HG03460 (cell line): Measurements from ENCODE around the gene CCL28.
"Not testable (repeated sequence)": the region's sequence is repeated elsewhere in the genome, so short reads cannot be mapped to it uniquely, and the experiment has no call there.

ENCODE experiments used
- ATAC-seq: cut with Tn5 transposase; IDR thresholded peaks from one replicate; pipeline ENCODE4 v1.9.1; 2021; ENCODE audit not compliant: unreplicated experiment

CCL28 gene, protein sequence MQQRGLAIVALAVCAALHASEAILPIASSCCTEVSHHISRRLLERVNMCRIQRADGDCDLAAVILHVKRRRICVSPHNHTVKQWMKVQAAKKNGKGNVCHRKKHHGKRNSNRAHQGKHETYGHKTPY

DNA sequence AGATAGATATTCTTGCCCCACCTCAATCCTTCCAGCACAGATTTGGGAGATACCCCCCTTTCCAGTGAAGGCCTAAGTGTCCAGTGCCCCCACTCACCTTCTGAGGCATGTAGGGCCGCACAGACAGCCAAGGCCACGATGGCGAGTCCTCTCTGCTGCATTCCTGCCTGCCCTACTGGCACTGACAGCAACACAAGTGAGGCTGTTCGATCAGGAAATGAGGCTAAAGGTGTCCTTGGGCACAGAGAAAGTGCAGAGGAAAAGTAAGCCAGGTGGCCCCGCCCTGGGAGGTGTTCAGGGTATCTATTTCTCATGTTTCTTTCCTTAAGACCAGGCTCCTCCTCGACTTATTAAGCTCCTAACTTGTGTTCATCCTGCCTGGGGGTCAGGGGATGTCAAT is at the start of gene CCL28:
Gene CCL28 (minus strand): TSS at position 236 of the 400 bp plus-strand sequence. CDS start 75 bp downstream, at position 161.
- ATAC-seq, result no peak

DNA sequence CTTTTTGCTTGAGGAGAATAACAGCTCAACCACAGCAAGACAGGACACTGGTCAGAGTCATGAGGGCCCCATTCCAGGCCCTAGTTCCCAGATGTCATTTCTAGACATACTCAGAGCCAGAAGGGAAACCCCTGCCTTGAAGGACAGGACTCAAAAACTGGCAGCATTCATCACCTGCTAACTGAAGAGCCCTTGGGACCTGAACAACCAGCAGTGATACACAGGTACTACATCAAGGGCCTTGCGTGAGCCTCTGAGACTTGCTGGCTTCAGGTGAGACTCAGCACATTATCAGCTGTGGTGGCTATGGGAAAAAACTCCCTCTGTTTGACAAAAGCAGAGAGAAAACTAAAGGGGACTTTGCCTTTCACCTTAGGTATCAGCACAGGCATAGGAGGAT is 48.9 kb upstream of the CCL28 start:
- ATAC-seq, result no peak

DNA sequence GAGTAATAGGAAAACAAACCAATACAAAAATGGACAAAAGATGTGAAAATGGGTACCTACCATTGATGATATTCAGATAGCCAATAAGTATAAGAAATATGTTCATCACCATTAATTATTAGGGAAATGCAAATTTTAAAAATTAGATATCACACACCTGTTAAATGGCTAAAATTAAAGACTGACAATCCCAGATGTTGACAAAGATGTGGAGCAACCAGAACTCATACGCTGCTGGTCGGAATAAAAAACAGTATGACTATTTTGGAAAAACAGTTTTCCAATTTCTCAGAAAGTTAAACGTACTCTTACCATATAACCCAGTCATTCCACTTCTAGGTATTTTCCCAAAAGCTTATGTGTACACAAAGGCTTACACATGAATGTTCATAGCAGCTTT is 44.4 kb upstream of the CCL28 start:
- no peak for ATAC-seq

DNA sequence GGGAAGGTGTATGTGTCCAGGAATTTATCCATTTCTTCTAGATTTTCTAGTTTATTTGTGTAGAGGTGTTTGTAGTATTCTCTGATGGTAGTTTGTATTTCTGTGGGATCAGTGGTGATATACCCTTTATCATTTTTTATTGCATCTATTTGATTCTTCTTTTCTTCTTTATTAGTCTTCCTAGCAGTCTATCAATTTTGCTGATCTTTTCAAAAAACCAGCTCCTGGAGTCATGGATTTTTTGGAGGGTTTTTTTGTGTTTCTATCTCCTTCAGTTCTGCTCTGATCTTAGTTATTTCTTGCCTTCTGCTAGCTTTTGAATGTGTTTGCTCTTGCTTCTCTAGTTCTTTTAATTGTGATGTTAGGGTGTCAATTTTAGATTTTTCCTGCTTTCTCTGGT is 29.4 kb upstream of the CCL28 start:
- not testable (repeated sequence) for ATAC-seq

DNA sequence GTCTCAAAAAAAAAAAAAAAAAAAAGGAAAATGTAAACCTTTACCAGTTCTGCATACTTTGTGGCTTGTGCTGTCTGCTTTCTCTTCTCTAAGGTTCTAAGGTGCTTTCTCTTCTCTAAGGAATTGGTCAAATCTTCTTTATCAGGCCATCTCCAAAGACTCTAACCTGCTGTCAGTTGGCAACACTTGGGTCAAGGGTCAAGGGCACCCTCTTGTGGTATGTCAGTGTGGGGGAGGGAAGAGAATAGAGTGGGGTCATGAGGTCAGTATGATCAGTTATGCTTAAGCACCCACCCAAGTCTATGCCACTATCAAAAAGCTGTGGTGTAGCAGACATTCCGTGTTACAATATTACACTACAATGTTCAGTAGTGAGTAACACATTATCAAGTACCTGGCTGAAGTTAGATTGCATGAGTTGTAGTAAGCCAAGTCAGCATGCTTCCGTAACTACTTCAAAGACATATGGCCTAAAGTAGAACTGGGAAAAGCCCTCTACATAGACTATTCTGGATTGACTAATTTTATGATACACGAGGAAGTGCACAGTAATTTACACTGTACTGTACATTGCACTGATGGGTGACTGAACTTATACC is 25.0 kb upstream of the CCL28 start:
- no peak for ATAC-seq

DNA sequence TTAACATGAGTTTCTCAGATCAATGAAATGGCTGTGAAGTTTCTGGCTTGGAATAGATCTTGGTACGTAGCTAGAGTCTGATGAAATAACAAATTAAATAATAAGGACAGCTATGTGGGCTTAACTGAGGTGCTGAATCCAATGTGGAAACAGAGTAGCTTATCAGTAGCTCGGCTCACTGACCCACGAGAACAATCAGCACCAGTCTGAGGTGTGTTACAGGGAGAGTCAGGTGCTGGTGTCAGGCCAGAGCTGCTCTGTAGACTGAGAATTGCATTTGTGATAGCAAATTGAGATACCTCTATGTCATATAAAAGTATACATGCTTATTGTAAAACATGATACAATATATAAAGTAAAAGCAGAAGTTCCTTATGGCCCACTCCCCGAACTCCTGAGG is 21.2 kb upstream of the CCL28 start:
- ATAC-seq, result no peak

DNA sequence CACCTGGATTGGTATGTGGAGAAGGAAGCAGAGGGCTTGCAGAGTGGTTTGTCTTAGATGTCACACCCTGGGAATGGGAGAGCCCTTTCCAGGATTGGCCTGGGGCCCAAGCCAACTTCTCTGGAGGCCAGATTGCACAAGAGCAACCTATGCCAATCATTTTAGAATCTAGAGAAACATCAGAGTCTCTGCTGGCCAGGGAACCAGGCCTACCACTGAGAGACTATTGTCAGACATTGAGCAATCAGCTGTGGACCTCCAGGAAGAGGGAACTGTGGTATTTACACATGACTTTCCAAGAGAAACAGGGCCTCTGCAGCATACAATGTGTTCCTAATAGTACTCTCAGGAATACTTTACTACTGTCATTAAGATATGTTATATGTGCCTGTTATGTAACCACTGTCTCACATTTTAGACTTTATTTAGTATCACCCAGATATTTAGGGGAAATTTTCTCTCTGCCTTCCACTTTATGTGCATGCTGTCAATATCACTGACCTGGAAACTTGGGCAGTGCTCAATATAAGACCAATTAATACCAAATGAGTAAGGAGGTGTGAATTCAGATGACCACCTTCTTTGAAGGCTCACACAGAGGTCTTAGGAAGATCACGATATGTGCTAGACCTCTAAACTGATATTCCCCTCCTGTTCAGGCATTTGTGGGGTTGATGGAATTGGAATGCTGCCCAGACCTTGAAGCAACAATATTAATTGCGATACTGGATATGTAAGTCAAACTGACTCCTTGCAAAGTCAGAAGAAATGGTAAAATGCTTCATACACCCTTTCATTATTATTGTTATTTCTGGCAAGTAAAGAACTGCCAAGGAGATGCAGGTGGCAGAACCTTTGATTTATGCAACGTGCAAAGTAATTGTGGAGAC is 20.5 kb upstream of the CCL28 start:
- ATAC-seq, result no peak

DNA sequence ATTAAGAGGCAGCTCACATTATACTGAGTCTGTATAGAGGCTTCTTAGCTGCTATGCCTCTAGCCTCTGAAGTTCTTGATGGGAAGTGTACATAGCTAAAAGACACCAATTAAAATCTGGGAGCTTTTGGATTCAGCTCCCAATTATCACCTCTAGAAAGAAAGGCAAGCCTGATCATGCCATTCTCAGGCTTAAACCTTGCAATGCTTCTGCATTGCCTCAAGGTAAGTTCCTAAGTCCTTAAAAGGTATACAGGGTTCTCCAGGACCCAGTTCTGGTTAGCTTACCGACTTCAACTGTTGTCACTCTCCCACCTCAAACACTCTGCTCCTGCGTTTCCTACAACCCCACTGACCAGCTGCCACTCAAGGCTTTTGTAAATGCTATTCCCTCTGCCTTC is 17.5 kb upstream of the CCL28 start:
- ATAC-seq, result no peak

DNA sequence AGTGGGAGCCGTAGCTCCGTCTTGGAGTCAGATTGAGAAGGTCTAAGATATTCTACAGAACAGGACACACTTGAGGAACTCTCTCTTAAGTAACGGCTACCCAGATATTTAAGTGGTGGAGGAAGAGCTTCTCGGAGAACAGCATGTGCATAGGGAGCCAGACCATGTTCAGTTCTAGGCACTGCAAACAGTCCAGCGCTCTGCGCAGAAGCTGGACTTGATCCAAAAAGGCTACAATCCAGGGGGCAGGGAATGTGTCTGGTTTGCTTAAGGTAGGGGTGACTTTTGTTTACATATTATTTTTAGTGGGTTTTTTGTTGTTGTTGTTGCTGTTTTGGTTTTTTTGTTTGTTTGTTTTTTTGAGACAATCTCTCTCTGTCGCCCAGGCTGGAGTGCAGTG is 16.8 kb upstream of the CCL28 start:
- no peak for ATAC-seq

DNA sequence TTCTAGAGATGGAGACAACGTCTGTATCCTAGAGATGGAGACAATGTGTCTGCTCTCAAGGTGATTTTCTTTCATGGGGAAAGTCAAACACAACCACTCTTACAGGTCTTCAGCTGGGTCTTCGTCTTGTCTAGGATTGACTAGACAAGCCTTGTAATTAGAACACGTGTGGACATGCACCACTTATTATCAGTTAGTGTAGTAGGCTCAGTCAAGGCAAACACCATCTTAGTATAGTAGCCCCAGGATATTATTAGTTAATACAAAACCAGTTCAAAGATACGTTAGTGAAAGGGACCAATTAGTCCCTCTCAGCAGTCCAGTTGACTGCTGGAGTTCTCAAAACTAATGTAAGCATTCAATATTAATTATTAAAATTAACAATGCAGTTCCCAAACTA is 15.1 kb upstream of the CCL28 start:
- no peak for ATAC-seq

DNA sequence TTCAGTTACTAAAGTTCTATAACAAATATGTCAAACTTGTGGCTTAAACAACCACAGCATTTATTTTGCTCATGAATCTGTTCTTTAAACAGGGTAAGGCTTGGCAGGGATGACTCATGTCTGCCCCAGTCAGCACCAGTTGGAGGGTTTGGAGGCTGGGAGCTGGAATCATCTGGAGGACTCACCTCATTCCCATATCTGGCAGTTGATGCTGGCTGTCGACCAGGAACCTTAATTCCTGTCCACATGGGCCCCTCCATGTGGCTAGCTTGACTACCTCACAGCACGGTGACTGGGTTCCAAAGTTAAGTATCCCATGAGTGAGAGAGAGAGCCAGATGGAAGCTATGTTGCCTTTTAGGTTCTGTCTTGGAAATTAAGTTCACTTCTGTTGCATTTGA is 13.8 kb upstream of the CCL28 start:
- ATAC-seq, result no peak

DNA sequence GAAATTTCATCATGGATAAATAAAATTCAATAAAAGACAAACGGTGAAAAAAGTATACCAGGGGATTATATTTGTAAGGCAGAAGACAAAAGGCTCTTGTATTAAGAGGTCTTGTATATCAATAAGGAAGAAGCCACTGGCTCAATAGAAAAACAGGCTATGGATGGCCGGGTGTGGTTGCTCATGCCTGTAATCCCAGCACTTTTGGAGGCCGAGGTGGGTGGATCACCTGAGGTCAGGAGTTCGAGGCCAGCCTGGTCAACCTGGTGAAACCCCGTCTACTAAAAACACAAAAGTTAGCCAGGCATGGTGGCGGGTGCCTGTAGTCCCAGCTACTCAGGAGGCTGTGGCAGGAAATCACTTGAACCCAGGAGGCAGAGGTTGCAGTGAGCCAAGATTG is 10.9 kb upstream of the CCL28 start:
- not testable (repeated sequence) for ATAC-seq

DNA sequence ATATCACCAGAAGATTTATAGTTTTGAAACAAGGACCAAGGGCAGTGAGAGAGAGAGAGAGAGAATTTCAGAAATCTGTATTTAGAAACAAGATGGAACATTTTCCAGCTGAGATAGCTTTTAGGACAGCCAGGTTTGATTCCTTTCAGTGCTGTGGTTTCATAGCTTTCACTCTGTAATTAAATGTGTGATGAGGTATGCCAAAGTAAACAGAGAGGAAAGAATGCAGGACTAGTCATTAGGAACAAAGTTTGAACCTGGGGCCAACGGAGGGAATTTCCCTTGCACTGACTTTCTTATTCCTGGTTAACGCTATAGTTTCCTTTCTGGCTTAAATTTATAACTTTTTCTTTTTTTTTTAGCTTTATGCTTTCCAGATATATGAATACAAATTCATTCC is 10.0 kb upstream of the CCL28 start:
- no peak for ATAC-seq

DNA sequence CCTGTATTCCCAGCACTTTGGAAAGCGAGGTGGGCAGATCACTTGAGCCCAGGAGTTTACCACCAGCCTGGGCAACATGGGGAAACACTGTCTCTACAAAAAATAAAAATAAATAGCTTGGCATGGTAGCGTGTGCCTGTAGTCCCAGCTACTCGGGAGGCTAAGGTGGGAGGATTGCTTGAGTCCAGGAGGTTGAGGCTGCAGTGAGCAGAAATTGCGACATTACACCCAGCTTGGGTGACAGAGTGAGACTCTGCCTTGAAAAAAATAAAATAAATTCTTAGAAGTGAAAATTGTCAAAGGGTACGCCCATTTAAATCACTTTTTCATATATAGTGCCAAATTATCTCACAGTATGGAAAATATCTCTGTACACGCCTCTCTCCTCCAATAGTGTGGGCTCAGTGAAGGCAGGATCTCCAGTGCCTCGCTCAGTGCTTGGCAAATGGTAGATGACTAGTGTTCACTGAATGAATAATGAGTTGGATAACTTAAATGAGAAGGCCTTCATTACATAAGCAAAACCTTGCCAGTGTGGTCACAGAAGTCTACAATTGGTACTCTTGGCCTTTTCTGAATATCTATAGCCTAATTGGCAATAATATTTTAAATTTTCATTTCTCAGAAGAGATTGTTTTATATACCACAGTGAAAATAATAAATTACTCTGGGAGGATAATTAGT is 9.4 kb upstream of the CCL28 start:
- no peak for ATAC-seq

DNA sequence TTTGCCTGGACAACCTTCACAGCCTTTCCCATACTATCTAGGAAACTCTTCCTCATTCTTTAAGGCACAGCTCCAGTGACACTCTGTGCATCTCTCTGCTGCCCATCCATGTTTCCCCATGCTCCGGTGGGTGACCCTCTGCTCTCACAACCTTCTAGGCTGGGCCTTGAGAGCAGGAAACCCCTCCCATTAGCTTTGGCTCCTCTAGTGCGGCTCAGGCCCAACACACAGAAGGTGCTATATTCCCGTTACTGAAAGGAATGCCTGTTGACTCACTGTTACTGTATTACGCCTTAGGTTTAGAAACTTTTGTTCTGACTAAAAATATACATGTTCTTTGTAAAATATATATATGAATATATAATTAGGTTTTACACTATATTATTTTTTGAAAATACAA is 8.1 kb upstream of the CCL28 start:
- ATAC-seq, result no peak

DNA sequence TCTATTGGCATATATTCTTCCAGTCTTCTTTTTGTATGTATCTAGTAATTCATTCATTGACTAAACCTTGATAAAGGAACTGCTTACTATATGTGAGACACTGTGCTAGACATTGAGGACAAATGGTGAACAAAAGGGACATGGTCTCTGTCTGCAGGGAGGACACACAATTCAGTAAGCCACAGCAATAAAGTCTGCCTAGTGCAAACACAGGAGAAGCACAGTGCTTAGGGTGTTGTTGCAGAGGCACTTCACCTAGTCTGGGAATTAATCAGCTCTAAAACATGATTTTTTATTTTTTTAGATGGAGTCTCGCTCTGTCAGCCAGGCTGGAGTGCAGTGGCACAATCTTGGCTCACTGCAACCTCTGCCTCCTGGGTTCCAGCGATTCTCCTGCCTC is 6.4 kb upstream of the CCL28 start:
- ATAC-seq, result no peak

DNA sequence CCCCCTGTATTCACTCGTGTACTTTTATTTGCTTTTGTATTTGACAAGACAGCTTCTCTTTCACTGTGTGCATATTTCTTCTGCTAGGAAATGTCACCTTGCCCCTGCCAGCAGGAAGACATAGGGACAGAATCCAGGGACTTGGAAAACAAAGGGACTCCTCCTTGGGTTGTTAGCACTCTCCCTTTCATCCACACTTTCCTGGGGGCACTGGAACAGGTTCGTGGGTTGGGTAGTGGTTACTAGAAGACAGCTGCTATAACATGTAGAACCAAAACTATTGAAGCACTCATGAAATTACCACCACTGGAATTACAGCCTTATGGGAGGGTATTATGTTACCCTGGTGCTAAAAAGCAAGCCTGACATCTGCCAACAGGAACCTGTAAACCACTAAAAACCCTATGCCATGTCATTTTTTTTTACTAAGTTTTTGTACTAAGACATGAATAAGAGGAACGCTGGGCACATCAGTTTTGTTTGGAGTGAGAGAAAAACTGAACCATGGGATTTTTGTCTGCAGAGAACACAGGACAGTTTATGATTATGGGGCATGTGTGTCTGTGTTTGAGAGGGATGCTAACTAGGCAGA is 4.7 kb upstream of the CCL28 start:
- ATAC-seq, result no peak

DNA sequence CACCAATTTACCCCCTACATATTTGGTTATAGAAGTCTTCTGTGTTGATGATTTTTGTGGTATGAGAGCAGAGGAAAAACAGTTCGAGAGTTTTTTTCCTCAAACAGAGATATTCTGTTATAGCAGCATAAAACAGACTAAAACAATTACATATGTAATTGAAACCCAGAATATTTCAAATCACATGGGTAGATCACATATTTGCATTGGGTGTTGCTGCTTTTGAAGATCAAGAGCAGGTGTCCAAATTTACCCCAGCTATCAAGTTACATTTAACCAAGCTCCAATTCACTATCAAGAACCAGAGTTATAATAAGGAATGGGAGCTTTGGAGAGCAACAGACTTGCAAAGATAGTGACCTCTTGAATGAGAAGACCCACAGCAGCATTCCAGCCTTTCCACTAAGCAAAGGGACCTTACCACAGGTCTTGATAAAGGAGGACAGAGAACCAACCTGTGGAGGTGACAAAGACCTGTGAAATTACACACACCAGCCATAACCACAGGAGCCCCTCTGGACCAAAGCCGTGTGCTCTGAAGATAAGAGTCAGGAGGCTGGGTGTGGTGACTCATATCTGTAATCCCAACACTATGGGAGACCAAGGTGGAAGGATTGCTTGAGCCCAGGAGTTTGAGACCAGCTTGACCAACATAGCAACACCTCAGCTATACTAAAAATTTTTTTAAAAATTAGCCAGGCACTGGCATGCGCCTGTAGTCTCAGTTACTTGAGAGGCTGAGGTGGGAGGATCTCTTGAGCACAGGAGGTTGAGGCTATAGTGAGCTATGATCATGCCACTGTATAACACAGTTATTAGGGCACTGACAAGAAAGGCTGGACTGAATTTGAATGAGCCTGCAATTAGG is 4.0 kb upstream of the CCL28 start:
- ATAC-seq, result no peak

DNA sequence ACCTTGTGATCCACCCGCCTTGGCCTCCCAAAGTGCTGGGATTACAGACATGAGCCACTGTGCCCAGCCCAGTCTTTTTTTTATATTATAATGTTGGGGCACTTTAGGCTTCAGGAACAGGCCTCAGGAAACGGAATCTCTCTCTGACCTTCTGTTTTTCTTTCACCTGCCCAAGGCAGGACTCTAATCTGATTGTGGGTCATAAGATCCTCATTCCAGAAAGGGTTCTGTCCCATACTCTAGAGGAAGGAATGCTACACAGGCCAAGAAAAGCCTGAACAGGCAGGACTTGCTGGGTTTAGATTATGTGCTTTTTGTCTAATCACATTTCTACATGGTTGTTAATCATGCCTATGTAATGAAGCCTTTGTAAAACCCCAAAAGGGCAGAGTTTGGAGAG is 1.8 kb upstream of the CCL28 start:
- ATAC-seq, result no peak

DNA sequence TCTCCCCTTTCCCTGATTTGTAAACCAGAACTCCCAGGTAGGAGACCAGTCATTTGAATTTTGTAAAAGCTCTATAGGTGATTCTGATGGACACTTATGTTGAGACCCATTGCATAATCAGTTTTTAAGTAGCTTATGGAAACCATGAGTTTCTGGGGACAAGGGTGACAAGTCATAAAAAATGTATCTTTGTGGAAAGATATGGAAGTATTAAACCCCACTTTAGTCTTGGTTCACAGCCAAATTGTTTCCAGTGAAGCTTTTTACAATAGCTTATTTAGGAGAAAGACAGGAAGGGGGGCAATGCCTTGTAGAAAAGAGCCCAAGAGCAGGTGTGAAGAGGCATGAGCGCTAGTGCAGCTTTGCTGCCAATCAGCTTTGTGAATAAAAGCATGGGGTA is 453 bp upstream of the CCL28 start:
- ATAC-seq, result no peak
